Hypothalamus (tissue), 51 donors: ENCODE results near the gene CD8A.
"Not testable (repeated sequence)": the region's sequence is repeated elsewhere in the genome, so short reads cannot be mapped to it uniquely, and the experiment has no call there.

ENCODE experiments used
- DNase-seq, 51 donors: peaks; one replicate each; lab custom pipeline; 2025; lab: John Stamatoyannopoulos, UW

The CD8A gene

GRCh38 chr2:86790676-86791572, at the start of gene CD8A:
Gene CD8A, minus strand, starts transcription at chr2:86790913. Its CDS starts 88 bp downstream, at chr2:86790825.
- no peak for DNase-seq

- DNase-seq = not testable (repeated sequence)
These were observed 49.3 kb upstream of the CD8A start for GRCh38 chr2:86839871-86840548.

GRCh38 chr2:86839455-86839854, 48.7 kb upstream of the CD8A start:
- not testable (repeated sequence) for DNase-seq

- DNase-seq = not testable (repeated sequence)
These were observed 47.0 kb upstream of the CD8A start for GRCh38 chr2:86837714-86838113.

- DNase-seq = peak in 6 of 51 donors; percentile 2 to 54 (median 8)
These were observed 46.4 kb upstream of the CD8A start for GRCh38 chr2:86836915-86837695.

- not testable (repeated sequence) for DNase-seq
These were observed 44.8 kb upstream of the CD8A start for GRCh38 chr2:86835548-86835889.

GRCh38 chr2:86833315-86833714, 42.6 kb upstream of the CD8A start:
- no peak for DNase-seq

- no peak for DNase-seq
These were observed 41.8 kb upstream of the CD8A start for GRCh38 chr2:86832334-86833096.

GRCh38 chr2:86831537-86831936, 40.8 kb upstream of the CD8A start:
- no peak for DNase-seq

GRCh38 chr2:86826951-86827350, 36.2 kb upstream of the CD8A start:
- DNase-seq = no peak

GRCh38 chr2:86825693-86826381, 35.1 kb upstream of the CD8A start:
- no peak for DNase-seq

GRCh38 chr2:86825036-86825692, 34.5 kb upstream of the CD8A start:
- no peak for DNase-seq

GRCh38 chr2:86822668-86823345, 32.1 kb upstream of the CD8A start:
- DNase-seq = no peak

GRCh38 chr2:86821842-86822241, 31.1 kb upstream of the CD8A start:
- no peak for DNase-seq

GRCh38 chr2:86821306-86821705, 30.6 kb upstream of the CD8A start:
- no peak for DNase-seq

- no peak for DNase-seq
These were observed 28.2 kb upstream of the CD8A start for GRCh38 chr2:86818957-86819356.

GRCh38 chr2:86818114-86818801, 27.5 kb upstream of the CD8A start:
- no peak for DNase-seq

- no peak for DNase-seq
These were observed 24.9 kb upstream of the CD8A start for GRCh38 chr2:86815611-86816010.
